Fibroblast of lung (primary cell): ENCODE results near the gene ORC1. TPM values are rescaled to one million over a fixed set of nuclear protein-coding genes. Genes with fewer than 3 reads are reported as not detected.

Experiments used
- DNase-seq, 2 donors: peaks; one replicate each; pipeline versions ENCODE4 v3.0.0 to v3.0.0-alpha.2; 2010; ENCODE audit warnings: low read depth in 2 of 2
- H2AFZ ChIP-seq: 2 replicates; pipeline ENCODE4 v1.5.1; 2012; ENCODE audit warnings: low read length, control low read depth, inconsistent platforms
- H3K27ac ChIP-seq: 2 replicates; pipeline ENCODE4 v1.5.1; 2011; ENCODE audit warnings: low read length, control low read depth; ENCODE audit not compliant: insufficient read depth
- H3K27me3 ChIP-seq: 2 replicates; pipeline ENCODE4 v1.5.1; 2011; ENCODE audit warnings: mild to moderate bottlenecking, low read length; ENCODE audit not compliant: control insufficient read depth, insufficient read depth
- H3K36me3 ChIP-seq: 2 replicates; pipeline ENCODE4 v1.5.1; 2011; ENCODE audit warnings: low read length; ENCODE audit not compliant: control insufficient read depth, insufficient read depth
- H3K4me1 ChIP-seq: 2 replicates; pipeline ENCODE4 v1.5.1; 2011; ENCODE audit warnings: low read length; ENCODE audit not compliant: control insufficient read depth, insufficient read depth; ENCODE audit errors: extremely low read depth
- H3K4me2 ChIP-seq: 2 replicates; pipeline ENCODE4 v1.5.1; 2011; ENCODE audit warnings: low read length, control low read depth; ENCODE audit not compliant: insufficient read depth; ENCODE audit errors: extremely low read depth
- H3K4me3 ChIP-seq, 4 experiments: fragments of 200-600 bp in 1 of 4; sonication (generic) in 1 of 4; replicated peaks in 1 of 4; 2 replicates each; pipeline ENCODE4 v1.5.1; 2011 to 2016; ENCODE audit warnings: low read length in 4 of 4, low read depth in 3 of 4, mild to moderate bottlenecking in 3 of 4, control low read depth in 2 of 4, inconsistent platforms in 1 of 4, mixed read lengths in 1 of 4; ENCODE audit not compliant: insufficient read depth in 1 of 4; ENCODE audit errors: control extremely low read depth in 1 of 4
- H3K79me2 ChIP-seq: 2 replicates; pipeline ENCODE4 v1.5.1; 2012; ENCODE audit warnings: mild to moderate bottlenecking, low read length, inconsistent platforms; ENCODE audit not compliant: control insufficient read depth, insufficient read depth
- H3K9ac ChIP-seq: 2 replicates; pipeline ENCODE4 v1.5.1; 2011; ENCODE audit warnings: mild to moderate bottlenecking, low read length, control low read depth; ENCODE audit not compliant: insufficient read depth
- H3K9me3 ChIP-seq: 2 replicates; pipeline ENCODE4 v1.5.1; 2012; ENCODE audit warnings: low read depth, low read length; ENCODE audit not compliant: control insufficient read depth, insufficient read depth
- H4K20me1 ChIP-seq: 2 replicates; pipeline ENCODE4 v1.5.1; 2011; ENCODE audit warnings: low read length; ENCODE audit not compliant: control insufficient read depth, insufficient read depth; ENCODE audit errors: extremely low read depth
- CTCF ChIP-seq, 2 donors: IDR thresholded peaks in 1 of 2; conservative IDR thresholded peaks in 1 of 2; 1 replicate in 1 of 2; 2 replicates in 1 of 2; pipeline ENCODE4 v1.5.1; 2011 to 2012; ENCODE audit warnings: low read length in 2 of 2, control low read depth in 1 of 2, inconsistent platforms in 1 of 2, low read depth in 1 of 2, mild to moderate bottlenecking in 1 of 2
- EZH2 ChIP-seq: IDR thresholded peaks from 2 replicates; pipeline ENCODE4 v1.5.1; 2012; ENCODE audit warnings: low read length, control low read depth, mild to moderate bottlenecking; ENCODE audit errors: missing control alignments
- polyA plus RNA-seq, 2 donors: library from polyadenylated mRNA; depleted of rRNA in 1 of 2; stranded (reverse) in 1 of 2; unstranded in 1 of 2; fragments of >200 nt; gene quantifications; 2 replicates each; pipeline ENCODE4 v1.2.1, GENCODE V29; 2011 to 2012; ENCODE audit warnings: missing spikeins in 1 of 2
- total RNA-seq: library from RNA; depleted of rRNA; stranded (reverse); fragments of >200 nt; gene quantifications from 2 replicates; pipeline ENCODE4 v1.2.1, GENCODE V29; 2014

Gene ORC1
- total and polyA plus RNA-seq, 2 donors (not counting 1 experiment from before 2014, with no cell fraction given): 0.83 to 3.6 TPM

GRCh38 chr1:52355436-52355835 is 48.8 kb downstream of the ORC1 start:
- no peak overlapping the region for H3K4me2 ChIP-seq
- no peaks in the 10 kb centered on the region for H3K9me3 ChIP-seq
- DNase-seq: no peak
- no peaks in the 10 kb centered on the region for H3K27me3 ChIP-seq
- no peak overlapping the region for H3K4me3 ChIP-seq
- TF ChIP-seq CTCF (conservative IDR thresholded peaks at IDR 0.05 in 1 of 2, IDR thresholded peaks at IDR 0.05 in 1 of 2; ENCODE audit: low read depth in 1 of 2, low read length in 2 of 2) (no peak), EZH2 (no peak)
- H4K20me1 ChIP-seq: no peaks in the 10 kb centered on the region
- H3K9ac ChIP-seq: no peak overlapping the region
- no peaks in the 10 kb centered on the region for H3K79me2 ChIP-seq
- H3K4me1 ChIP-seq: no peaks in the 10 kb centered on the region
- H3K27ac ChIP-seq: no peak overlapping the region
- peaks cover 43% of the 10 kb centered on the region for H3K36me3 ChIP-seq
- no peak overlapping the region for H2AFZ ChIP-seq

- H3K4me1 ChIP-seq: no peaks in the 10 kb centered on the region
- no peak for TF ChIP-seq EZH2
- no peak for TF ChIP-seq CTCF (conservative IDR thresholded peaks at IDR 0.05 in 1 of 2, IDR thresholded peaks at IDR 0.05 in 1 of 2; ENCODE audit: low read depth in 1 of 2, low read length in 2 of 2)
- no peak overlapping the region for H3K27ac ChIP-seq
- H2AFZ ChIP-seq: no peak overlapping the region
- no peak overlapping the region for H3K9ac ChIP-seq
- no peaks in the 10 kb centered on the region for H3K27me3 ChIP-seq
- H3K4me2 ChIP-seq: no peak overlapping the region
- H3K36me3 ChIP-seq: peaks cover 24% of the 10 kb centered on the region
- no peak overlapping the region for H3K4me3 ChIP-seq
- no peaks in the 10 kb centered on the region for H4K20me1 ChIP-seq
- DNase-seq: no peak
- no peaks in the 10 kb centered on the region for H3K9me3 ChIP-seq
- H3K79me2 ChIP-seq: no peaks in the 10 kb centered on the region
Observed at GRCh38 chr1:52352690-52353089, 51.5 kb downstream of the ORC1 start.

GRCh38 chr1:52348704-52349300 is 55.4 kb downstream of the ORC1 start:
- H3K79me2 ChIP-seq: no peaks in the 10 kb centered on the region
- TF ChIP-seq EZH2: no peak
- TF ChIP-seq CTCF (conservative IDR thresholded peaks at IDR 0.05 in 1 of 2, IDR thresholded peaks at IDR 0.05 in 1 of 2; ENCODE audit: low read depth in 1 of 2, low read length in 2 of 2): peak; percentile 33 to 49
- H3K27ac ChIP-seq: no peak overlapping the region
- H3K4me1 ChIP-seq: no peaks in the 10 kb centered on the region
- H2AFZ ChIP-seq: no peak overlapping the region
- H4K20me1 ChIP-seq: no peaks in the 10 kb centered on the region
- no peaks in the 10 kb centered on the region for H3K9me3 ChIP-seq
- H3K4me2 ChIP-seq: no peak overlapping the region
- DNase-seq: peak; percentile 28 to 48
- peaks cover 7% of the 10 kb centered on the region for H3K36me3 ChIP-seq
- no peak overlapping the region for H3K4me3 ChIP-seq
- H3K27me3 ChIP-seq: no peaks in the 10 kb centered on the region
- no peak overlapping the region for H3K9ac ChIP-seq
